Activated naive CD8-positive, alpha-beta T cell treated with anti-CD3 and anti-CD28 coated beads for 36 hours (primary cell): ENCODE measurements around the gene HTRA3. TPM values are rescaled to one million over a fixed set of nuclear protein-coding genes. Genes with fewer than 3 reads are reported as not detected.

Experiments
- DNase-seq: peaks from one replicate; pipeline ENCODE4 v3.0.0; 2021
- H3K27ac Mint-ChIP-seq: one replicate; pipeline ENCODE4 v1.8.0; 2022; ENCODE audit warnings: mild to moderate bottlenecking, moderate library complexity, mixed read lengths
- H3K27me3 Mint-ChIP-seq: one replicate; pipeline ENCODE4 v1.8.0; 2022; ENCODE audit warnings: mild to moderate bottlenecking, mixed read lengths
- H3K36me3 Mint-ChIP-seq: one replicate; pipeline ENCODE4 v1.8.0; 2021; ENCODE audit warnings: mild to moderate bottlenecking, mixed read lengths
- H3K4me1 Mint-ChIP-seq: one replicate; pipeline ENCODE4 v1.8.0; 2021; ENCODE audit warnings: mixed read lengths
- H3K4me3 Mint-ChIP-seq: one replicate; pipeline ENCODE4 v1.8.0; 2022; ENCODE audit warnings: mild to moderate bottlenecking, moderate library complexity, mixed read lengths
- H3K9me3 Mint-ChIP-seq: one replicate; pipeline ENCODE4 v1.8.0; 2022; ENCODE audit warnings: mixed read lengths
- total RNA-seq, 2 experiments: library from RNA; stranded (reverse); gene quantifications; one replicate each; pipeline ENCODE4 v1.2.3, GENCODE V29; 2021

HTRA3 gene
- total RNA-seq, 2 experiments from 2014 or later, result not detected

DNA sequence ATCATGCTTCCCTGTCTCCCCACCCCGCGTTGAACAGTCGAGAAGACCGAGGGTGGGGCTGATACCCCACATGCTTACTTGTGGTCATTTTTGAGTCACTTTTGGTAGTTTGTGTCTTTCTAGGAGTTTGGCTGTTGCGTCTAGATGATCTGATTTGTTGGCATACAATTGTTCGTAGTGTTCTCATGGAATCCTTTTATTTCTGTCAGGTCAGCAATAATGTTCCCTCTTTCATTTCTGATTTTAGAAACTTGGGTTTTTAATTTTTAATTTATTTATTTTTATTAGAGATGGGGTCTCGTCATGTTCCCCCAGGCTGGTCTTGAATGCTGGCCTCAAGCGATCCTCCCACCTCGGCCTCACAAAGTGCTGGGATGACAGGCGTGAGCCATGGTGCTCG is 39.5 kb upstream of the HTRA3 start:
- Mint-ChIP-seq H3K9me3 (no peaks in the 10 kb centered on the region), H3K36me3 (peaks cover 1% of the 10 kb centered on the region), H3K27me3 (no peaks in the 10 kb centered on the region), H3K4me3 (no peak overlapping the region), H3K4me1 (peaks cover 10% of the 10 kb centered on the region), H3K27ac (no peak overlapping the region)
- no peak for DNase-seq

DNA sequence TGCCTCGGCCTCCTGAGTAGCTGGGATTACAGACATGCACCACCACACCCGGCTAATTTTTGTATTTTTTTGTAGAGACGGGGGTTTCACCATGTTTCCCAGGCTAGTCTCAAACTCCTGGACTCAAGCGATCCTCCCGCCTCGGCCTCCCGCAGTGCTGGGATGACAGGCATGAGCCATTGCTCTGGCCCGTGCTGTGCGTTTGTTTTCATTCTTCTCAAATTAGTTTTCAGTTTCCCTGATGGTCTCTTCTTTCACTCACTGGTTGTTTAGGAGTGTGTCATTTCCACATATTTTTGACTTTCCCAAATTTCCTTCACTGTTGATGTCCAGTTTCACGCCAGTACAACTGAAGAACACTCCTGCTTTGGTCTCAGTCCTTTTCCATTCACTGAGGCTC is 38.7 kb upstream of the HTRA3 start:
- Mint-ChIP-seq H3K4me3 (no peak overlapping the region), H3K4me1 (peaks cover 9% of the 10 kb centered on the region), H3K9me3 (no peaks in the 10 kb centered on the region), H3K27me3 (no peaks in the 10 kb centered on the region), H3K36me3 (no peaks in the 10 kb centered on the region), H3K27ac (no peak overlapping the region)
- no peak for DNase-seq

DNA sequence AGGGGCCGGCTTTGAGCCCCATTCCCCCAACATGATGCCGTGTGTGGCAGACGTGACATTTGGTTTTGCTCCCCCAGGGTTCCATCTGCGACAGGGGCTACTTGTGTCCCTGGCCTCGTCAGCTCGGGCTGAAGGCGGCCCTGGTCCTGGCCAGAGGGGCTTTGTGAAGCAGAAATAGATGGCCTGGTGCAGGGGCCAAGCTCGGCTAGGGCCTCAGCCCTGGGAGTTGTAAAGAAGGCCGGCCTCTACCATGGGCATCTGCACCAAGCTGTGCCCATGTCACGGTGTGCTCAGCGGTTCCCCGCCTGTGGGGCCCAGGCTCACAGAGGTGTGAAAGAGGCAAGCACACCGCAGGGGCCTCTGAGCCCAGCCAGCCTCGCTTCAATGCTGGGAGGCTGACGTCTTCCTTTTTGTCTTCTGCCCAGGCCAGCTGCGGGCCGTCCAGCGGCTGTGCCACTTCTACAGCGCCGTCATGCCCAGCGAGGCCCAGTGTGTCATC is 38.0 kb upstream of the HTRA3 start:
- no peaks in the 10 kb centered on the region for H3K27me3 Mint-ChIP-seq
- no peak overlapping the region for H3K27ac Mint-ChIP-seq
- H3K4me3 Mint-ChIP-seq, result no peak overlapping the region
- no peaks in the 10 kb centered on the region for H3K36me3 Mint-ChIP-seq
- no peaks in the 10 kb centered on the region for H3K9me3 Mint-ChIP-seq
- peaks cover 9% of the 10 kb centered on the region for H3K4me1 Mint-ChIP-seq
- DNase-seq, result no peak

DNA sequence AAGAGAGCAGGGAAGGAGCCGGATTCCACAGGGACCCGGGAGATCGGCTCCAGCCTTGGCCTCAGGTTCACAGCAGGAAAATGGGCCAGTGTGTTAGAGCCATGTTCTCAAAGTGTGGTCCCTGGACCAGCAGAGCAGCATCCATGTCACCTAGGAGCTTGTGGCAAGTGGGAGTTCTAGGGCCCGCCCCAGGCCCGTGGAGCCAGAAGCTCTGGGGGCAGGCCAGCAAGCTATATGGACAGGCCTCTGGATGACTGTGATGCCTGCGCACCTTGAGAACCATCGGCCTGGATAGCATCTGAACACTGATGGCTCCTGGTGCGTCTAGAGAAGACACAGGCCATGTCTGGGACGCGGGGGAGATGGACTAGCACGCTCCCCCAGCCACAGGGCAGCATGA is 36.8 kb upstream of the HTRA3 start:
- H3K4me1 Mint-ChIP-seq, result peaks cover 9% of the 10 kb centered on the region
- no peaks in the 10 kb centered on the region for H3K9me3 Mint-ChIP-seq
- no peaks in the 10 kb centered on the region for H3K36me3 Mint-ChIP-seq
- H3K4me3 Mint-ChIP-seq, result no peak overlapping the region
- H3K27ac Mint-ChIP-seq, result no peak overlapping the region
- H3K27me3 Mint-ChIP-seq, result no peaks in the 10 kb centered on the region
- DNase-seq, result no peak

DNA sequence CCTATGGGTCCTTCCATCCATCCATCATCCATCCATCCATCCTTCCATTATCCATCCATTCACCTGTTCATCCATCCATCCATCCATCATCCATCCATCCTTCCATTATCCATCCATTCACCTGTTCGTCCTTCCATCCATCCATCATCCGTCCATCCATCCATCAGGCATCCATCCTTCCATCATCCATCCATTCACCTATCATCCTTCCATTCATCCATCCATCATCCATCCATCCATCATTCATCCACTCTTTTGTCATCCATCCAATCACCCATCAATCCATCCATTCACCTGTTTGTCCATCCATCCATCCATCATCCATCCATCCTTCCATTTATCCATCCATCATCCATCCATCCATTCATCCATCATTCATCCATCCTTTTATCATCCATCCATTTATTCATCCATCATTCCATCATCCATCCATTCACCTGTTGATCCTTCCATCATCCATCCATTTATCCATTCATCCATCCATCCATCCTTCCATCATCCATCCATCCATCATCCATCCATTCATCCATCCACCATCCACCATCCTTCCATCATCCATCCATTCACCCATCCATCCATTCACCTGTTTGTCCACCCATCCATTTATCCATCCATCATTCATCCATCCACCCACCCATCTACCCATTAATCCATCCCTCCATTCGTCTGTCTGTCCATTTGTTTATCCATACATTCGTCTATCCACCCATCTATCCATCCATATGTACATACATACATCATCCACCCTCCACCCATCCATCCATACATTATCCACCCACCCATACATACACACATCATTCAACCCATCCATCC is 35.7 kb upstream of the HTRA3 start:
- Mint-ChIP-seq H3K27ac (no peak overlapping the region), H3K4me3 (no peak overlapping the region), H3K27me3 (no peaks in the 10 kb centered on the region), H3K36me3 (no peaks in the 10 kb centered on the region), H3K9me3 (no peaks in the 10 kb centered on the region), H3K4me1 (peaks cover 3% of the 10 kb centered on the region)
- DNase-seq, result no peak

DNA sequence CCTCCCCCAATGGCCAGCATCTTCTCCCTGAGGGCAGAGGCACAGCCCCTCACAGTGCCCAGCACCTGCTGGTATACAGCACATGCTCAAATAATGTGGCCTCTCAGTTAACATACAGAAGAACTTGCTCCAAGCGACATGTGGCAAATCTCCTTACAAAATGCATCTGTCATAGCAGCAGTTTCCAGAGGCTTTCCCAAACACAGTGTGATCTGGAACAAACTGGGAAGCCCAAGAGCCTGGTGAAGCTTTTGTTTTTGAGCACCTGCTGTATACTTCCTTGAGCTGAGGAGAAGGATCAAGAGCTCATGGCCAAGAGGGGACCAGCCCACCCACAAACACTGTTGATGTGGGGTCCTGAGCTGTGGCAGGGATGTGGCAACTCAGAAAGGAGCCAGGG is 34.8 kb upstream of the HTRA3 start:
- Mint-ChIP-seq H3K9me3 (no peaks in the 10 kb centered on the region), H3K27me3 (no peaks in the 10 kb centered on the region), H3K4me3 (no peak overlapping the region), H3K27ac (no peak overlapping the region), H3K4me1 (no peaks in the 10 kb centered on the region), H3K36me3 (no peaks in the 10 kb centered on the region)
- DNase-seq, result no peak

DNA sequence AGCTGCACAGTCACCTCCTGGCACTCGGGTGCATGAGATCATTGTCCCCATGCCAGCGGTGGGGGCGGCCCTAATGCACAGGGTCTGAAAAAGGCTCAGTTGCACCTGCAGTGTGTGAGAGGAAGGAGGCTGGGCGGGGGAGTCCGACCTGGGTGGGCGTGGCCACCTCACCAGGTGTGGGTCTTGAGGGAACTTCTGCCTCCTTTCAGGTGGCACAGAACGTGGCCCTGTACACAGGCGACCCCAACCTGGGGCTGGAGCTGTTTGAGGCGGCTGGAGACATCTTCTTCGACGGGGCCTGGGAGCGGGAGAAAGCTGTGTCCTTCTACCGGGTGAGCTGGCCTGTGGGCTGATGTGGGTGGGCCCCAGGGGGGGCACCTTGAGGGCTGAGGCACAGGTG is 34.3 kb upstream of the HTRA3 start:
- Mint-ChIP-seq H3K36me3 (no peaks in the 10 kb centered on the region), H3K27ac (no peak overlapping the region), H3K9me3 (no peaks in the 10 kb centered on the region), H3K4me1 (no peaks in the 10 kb centered on the region), H3K27me3 (no peaks in the 10 kb centered on the region), H3K4me3 (no peak overlapping the region)
- no peak for DNase-seq

DNA sequence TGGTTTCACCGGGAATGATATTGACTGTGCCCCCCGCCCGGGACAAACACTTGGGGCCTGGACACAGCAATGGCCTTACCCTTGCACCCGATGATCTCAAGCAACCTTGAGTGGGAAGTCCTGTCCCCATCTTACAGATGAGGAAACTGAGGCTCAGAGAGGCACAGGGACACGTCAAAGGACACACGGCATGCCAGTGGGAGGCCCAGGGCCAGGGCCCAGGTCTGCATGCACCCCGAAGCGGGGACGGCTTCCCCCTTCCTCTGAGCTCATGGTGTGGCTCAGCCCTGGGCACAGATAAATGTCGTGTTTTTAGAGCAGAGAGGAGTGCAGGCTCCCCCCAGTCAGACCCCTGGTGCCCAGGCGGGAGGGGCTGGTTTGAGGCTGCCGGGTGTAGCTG is 33.9 kb upstream of the HTRA3 start:
- no peak for DNase-seq
- no peaks in the 10 kb centered on the region for H3K36me3 Mint-ChIP-seq
- H3K4me3 Mint-ChIP-seq, result no peak overlapping the region
- H3K9me3 Mint-ChIP-seq, result no peaks in the 10 kb centered on the region
- no peak overlapping the region for H3K27ac Mint-ChIP-seq
- no peaks in the 10 kb centered on the region for H3K27me3 Mint-ChIP-seq
- H3K4me1 Mint-ChIP-seq, result no peaks in the 10 kb centered on the region

DNA sequence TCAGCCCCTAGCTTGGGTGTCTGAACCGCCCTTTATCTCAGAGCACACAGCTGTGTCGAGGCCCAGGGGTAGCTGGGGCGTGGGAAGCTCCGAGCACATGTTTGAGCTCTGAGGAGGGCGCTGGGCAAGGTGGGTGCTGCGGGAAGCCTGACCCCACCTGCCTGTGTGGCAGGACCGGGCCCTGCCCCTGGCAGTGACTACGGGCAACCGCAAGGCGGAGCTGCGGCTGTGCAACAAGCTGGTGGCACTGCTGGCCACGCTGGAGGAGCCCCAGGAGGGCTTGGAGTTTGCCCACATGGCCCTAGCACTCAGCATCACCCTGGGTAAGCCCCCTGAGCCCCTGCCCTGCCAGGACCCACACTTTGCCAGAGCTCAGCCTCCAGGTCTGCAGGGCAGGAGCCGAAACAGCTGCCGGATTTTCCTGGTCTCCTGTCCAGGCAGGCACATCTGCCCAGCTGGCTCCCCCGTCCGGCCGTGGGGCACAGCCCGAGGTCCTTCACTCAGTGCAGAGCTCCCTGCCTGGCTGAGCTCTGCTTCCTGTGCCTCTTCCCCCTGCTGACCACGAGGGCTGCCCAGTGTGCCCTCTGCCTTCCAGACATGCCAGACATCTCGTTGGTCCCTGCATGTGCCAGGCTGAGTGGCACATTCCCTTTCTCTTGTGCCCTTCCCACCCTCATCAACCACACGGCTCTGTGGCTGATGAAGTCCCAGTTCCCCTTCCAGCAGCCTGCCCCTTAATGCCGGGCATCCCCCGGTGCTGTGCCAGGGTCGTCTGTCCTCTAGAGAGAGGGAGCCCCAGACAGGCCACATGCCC is 33.2 kb upstream of the HTRA3 start:
- H3K4me3 Mint-ChIP-seq, result no peak overlapping the region
- no peak overlapping the region for H3K27ac Mint-ChIP-seq
- DNase-seq, result no peak
- no peaks in the 10 kb centered on the region for H3K4me1 Mint-ChIP-seq
- no peaks in the 10 kb centered on the region for H3K27me3 Mint-ChIP-seq
- H3K9me3 Mint-ChIP-seq, result no peaks in the 10 kb centered on the region
- H3K36me3 Mint-ChIP-seq, result no peaks in the 10 kb centered on the region

DNA sequence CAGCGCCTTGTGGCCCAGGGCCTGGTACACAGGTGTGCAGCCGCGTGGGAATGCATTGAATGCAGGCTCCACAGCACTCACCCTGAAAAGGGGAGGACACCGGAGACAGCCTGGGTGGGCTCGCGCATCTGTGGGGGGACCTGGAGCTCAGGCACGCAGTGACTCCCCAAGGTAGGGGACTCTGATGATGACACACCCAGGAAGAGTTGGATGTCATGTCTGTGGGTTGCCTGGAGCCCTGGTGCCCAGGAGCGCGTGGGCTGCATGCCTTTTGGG is 32.7 kb upstream of the HTRA3 start:
- H3K4me1 Mint-ChIP-seq, result peaks cover 1% of the 10 kb centered on the region
- no peak overlapping the region for H3K4me3 Mint-ChIP-seq
- H3K9me3 Mint-ChIP-seq, result no peaks in the 10 kb centered on the region
- H3K36me3 Mint-ChIP-seq, result no peaks in the 10 kb centered on the region
- no peaks in the 10 kb centered on the region for H3K27me3 Mint-ChIP-seq
- H3K27ac Mint-ChIP-seq, result no peak overlapping the region
- DNase-seq, result no peak

DNA sequence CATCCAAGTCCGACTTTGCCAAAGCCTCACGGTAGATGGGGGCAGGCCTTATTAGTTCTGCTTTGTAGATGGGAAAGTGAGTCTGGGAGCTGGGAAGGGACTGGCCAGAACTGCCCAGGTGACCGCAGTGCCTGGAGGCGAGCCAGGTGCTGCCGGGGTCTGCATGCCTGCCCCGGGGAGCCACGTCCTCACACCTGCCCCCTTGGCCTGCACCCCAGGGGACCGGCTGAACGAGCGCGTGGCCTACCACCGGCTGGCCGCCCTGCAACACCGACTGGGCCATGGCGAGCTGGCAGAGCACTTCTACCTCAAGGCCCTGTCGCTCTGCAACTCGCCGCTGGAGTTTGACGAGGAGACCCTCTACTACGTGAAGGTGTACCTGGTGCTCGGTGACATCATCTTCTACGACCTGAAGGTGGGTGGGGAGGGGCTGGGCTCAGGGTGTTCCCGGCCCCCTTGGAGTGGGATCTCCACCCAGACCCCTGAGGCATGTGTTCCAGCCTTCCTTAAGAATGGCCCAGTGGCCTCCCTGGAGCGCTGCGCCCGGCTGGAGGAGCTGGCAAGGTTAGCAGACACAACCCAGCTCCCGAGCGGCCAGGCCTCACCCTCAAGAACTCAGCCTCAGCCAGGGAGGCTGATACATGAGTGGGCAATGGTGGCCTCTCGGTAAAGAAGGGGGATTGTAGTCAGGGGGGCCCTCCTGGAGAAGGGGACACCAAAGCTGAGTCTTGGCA is 32.1 kb upstream of the HTRA3 start:
- Mint-ChIP-seq H3K4me3 (no peak overlapping the region), H3K27ac (no peak overlapping the region), H3K4me1 (peaks cover 4% of the 10 kb centered on the region), H3K36me3 (no peaks in the 10 kb centered on the region), H3K27me3 (no peaks in the 10 kb centered on the region), H3K9me3 (no peaks in the 10 kb centered on the region)
- no peak for DNase-seq

DNA sequence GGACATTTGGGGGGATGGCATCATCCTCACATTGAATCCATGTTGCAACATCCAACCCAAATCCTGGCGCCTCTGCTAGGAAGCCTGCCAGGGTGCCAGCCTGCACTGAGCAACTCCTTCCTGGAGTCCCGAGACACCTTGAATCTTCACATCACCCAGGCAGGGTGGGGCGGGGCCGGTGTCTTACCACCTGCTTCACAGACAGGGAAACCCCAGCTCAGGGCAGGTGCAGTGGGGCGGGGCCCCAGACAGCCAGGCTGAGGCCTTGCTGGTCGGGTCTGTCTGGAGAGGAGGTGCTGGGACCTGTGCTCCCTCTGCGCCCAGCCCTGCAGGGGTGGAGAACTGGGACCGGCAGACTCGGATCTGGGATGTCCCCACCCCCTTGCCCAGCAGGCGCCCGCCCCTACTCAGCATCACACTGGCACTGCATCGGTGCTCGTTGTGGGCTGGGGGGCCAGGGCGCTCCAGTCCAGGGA is 31.5 kb upstream of the HTRA3 start:
- Mint-ChIP-seq H3K27ac (no peak overlapping the region), H3K4me3 (no peak overlapping the region), H3K4me1 (peaks cover 4% of the 10 kb centered on the region), H3K36me3 (no peaks in the 10 kb centered on the region), H3K9me3 (no peaks in the 10 kb centered on the region), H3K27me3 (no peaks in the 10 kb centered on the region)
- no peak for DNase-seq

DNA sequence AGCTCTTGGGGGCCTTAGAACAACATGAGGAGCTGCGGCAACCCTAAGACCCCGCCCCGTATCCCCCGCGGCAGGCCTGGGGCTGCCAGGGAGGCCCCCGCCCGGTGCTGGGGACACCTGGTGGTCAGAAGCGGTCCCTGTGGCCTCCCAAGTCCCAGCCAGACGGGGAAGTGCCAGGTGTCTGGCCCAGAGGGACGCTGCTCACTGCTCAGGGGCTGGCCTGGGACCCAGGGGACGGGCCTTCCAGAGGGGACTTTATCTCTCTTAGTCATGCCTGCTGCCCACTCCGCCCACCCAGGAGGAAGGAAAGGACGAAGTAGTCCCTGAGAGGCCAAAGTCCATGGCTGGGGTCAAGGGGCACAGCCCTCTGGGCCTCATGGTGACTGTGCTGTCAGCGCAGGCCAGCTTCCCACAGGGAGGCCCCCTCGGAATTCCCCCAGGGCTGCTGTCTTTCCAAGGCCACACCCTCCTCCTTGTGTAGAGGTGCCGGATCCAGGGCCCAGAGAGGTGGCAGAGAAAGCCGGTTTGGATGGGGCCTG is 31.0 kb upstream of the HTRA3 start:
- Mint-ChIP-seq H3K27ac (no peak overlapping the region), H3K4me3 (no peak overlapping the region), H3K9me3 (no peaks in the 10 kb centered on the region), H3K4me1 (peaks cover 4% of the 10 kb centered on the region), H3K36me3 (no peaks in the 10 kb centered on the region), H3K27me3 (no peaks in the 10 kb centered on the region)
- DNase-seq, result no peak

DNA sequence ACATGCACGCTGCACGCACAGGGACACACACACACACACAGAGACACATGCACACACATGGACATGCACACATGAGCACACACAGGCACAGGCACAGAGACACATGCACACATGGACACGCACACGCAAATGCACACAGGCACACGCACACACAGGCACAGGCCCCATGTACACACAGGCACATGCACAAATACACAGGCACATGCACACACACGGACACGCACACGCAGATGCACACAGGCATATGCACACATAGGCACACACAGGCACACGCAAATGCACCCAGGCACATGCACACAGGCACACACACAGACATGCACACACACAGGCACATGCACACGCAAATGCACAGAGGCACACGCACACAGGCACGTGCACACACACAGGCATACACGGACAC is 30.3 kb upstream of the HTRA3 start:
- Mint-ChIP-seq H3K27me3 (no peaks in the 10 kb centered on the region), H3K9me3 (no peaks in the 10 kb centered on the region), H3K27ac (no peak overlapping the region), H3K36me3 (no peaks in the 10 kb centered on the region), H3K4me1 (peaks cover 4% of the 10 kb centered on the region), H3K4me3 (no peak overlapping the region)
- DNase-seq, result no peak

DNA sequence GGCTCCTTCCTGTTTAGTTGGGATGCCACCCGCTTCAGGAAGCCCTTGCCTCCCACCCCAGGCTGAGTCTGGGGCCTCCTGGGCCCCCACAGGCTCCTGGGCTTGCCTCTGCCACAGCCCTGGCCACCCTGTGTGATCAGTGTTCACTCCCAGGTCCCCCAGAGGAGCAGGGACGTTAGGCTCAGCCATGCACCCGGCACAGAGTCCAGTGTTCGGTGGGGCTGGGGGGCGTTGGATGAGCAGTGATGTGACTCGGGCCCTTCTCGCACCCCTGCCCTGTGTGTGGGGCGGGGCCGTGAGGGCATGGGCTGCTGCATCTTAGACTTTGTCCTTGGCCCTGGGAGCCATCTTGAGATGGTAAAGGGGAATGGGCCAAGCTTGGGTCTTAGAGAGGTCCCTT is 29.9 kb upstream of the HTRA3 start:
- H3K9me3 Mint-ChIP-seq, result no peaks in the 10 kb centered on the region
- H3K4me1 Mint-ChIP-seq, result peaks cover 4% of the 10 kb centered on the region
- no peak for DNase-seq
- H3K27me3 Mint-ChIP-seq, result no peaks in the 10 kb centered on the region
- no peak overlapping the region for H3K27ac Mint-ChIP-seq
- H3K4me3 Mint-ChIP-seq, result no peak overlapping the region
- no peaks in the 10 kb centered on the region for H3K36me3 Mint-ChIP-seq
